ENCODE data around the gene TRABD2B.

TRABD2B gene

DNA sequence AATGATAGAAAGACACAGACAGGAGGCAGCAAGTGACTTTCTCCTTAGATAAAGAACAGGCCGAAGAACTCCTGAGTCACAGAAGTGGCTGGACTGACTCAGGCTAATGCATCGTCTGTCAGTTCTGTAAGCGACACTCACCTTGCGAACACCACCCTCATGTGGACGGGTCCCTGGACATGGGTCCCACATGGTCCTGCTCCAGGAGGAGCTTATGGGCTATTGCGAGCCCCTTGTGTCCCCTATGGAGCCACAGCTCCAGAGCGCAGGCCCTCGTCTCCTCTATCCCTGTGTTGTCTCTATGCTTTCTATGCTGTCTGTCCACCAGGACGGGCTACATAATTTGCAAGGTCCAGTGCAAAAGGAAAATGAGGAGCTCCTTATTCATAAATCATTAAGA lies 85.8 kb downstream of the TRABD2B start:
- Mint-ChIP-seq H3K4me3 (no peak overlapping the region), H3K4me1 (ENCODE audit: low read depth) (no peaks in the 10 kb centered on the region), H3K27me3 (no peaks in the 10 kb centered on the region), H3K9me3 (no peaks in the 10 kb centered on the region), H3K27ac (no peak overlapping the region), H3K36me3 (ENCODE audit: low read depth) (no peaks in the 10 kb centered on the region)

DNA sequence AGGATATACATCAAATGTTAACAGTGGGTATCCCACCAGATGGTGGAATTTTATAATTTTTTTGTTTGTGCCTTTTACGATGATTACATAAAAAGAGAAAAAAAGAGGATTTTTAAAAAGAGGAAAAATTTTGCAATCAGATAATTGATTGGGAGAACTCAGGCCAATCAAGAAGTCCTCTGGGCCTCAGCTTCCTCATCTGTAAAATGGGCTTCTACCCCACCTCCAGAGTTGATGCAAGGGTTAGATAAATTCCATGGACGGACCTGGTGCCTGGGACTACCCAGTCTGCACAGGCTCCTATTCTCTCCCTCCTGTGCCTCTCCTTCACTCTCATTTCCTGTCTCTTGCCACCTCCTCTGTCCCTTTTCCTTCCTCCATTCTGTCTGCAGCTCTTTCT lies 88.9 kb downstream of the TRABD2B start:
- no peaks in the 10 kb centered on the region for H3K27me3 Mint-ChIP-seq

DNA sequence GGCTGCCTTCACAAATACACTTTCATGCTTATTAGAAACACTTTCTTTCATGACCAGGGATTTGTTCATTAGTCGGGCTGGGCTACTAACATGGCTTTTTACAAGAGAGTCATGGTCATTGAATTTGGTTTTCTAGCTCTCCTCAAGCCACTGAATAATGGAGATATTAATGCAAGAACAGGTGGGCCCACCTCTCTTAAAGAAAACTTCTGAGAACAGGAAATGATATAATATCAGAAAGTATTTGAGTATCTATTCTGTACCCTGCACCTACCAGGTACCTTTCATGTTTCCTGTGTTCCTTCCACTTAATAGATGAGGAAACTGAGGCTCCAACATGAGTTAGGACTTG lies 90.0 kb downstream of the TRABD2B start:
- H3K27ac Mint-ChIP-seq: no peak overlapping the region
- no peaks in the 10 kb centered on the region for H3K27me3 Mint-ChIP-seq
- H3K9me3 Mint-ChIP-seq: no peaks in the 10 kb centered on the region
- no peaks in the 10 kb centered on the region for H3K4me1 Mint-ChIP-seq (ENCODE audit: low read depth)
- H3K4me3 Mint-ChIP-seq: no peak overlapping the region
- no peaks in the 10 kb centered on the region for H3K36me3 Mint-ChIP-seq (ENCODE audit: low read depth)

More for the DNA sequence above, 88.9 kb downstream of the TRABD2B start:
- Mint-ChIP-seq H3K9me3 (no peaks in the 10 kb centered on the region), H3K4me3 (no peak overlapping the region), H3K4me1 (ENCODE audit: low read depth) (no peaks in the 10 kb centered on the region), H3K27ac (no peak overlapping the region), H3K36me3 (ENCODE audit: low read depth) (no peaks in the 10 kb centered on the region)

DNA sequence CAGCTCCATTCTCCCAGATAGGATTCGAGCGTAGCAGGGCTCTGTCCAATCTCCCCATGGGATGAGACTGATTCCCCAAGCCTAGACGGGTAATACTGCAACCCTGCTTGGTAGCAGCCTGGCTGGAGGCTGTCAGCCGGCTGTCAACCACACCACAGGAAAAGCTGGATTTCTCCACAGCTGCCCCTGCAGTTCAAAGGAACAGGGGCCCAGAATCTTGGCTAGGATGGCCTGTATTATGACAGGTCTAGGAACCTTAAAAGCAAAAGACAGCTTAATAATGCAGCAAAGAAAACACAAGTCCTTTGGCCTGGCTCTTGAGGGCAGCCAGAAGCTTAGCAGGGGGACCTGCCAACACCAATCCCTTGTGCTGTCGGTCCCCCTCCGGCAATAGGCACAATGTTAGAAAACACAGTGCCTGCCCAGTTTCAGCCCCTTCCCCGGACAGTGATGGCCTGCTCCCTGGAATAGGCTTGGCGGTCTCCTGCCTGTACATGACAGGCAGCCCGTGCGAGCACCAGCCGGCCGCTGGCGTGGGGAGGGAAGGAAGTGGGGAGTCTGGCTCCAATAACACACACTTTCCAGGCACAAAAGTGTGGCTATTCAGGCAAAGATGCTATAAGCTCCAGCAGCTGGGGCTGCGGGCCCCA lies 90.5 kb downstream of the TRABD2B start:
- H3K4me3 Mint-ChIP-seq: no peak overlapping the region
- no peaks in the 10 kb centered on the region for H3K4me1 Mint-ChIP-seq (ENCODE audit: low read depth)
- H3K36me3 Mint-ChIP-seq (ENCODE audit: low read depth): no peaks in the 10 kb centered on the region
- H3K27ac Mint-ChIP-seq: no peak overlapping the region
- H3K27me3 Mint-ChIP-seq: no peaks in the 10 kb centered on the region
- H3K9me3 Mint-ChIP-seq: no peaks in the 10 kb centered on the region

DNA sequence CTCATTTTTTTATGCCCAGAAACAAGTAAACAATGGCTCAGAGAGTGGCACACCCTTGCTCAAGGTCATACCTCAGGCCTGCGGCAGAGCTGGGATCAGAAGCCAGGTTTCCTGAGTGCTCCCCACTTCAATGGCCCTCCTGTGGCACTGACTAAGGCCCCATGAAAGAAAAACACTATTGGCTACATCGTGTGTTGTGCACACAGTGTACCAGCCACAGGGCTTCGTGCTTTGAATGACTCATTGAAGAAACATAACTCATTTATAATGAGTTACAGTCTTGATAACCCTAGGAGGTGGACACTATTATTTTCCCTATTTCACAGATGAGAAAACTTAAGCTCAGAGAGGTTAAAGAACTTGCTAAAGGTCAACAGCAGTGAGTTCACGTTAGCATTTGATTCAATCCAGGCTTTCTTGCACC lies 91.2 kb downstream of the TRABD2B start:
- Mint-ChIP-seq H3K27ac (no peak overlapping the region), H3K36me3 (ENCODE audit: low read depth) (no peaks in the 10 kb centered on the region), H3K9me3 (no peaks in the 10 kb centered on the region), H3K4me3 (no peak overlapping the region), H3K4me1 (ENCODE audit: low read depth) (no peaks in the 10 kb centered on the region), H3K27me3 (no peaks in the 10 kb centered on the region)

DNA sequence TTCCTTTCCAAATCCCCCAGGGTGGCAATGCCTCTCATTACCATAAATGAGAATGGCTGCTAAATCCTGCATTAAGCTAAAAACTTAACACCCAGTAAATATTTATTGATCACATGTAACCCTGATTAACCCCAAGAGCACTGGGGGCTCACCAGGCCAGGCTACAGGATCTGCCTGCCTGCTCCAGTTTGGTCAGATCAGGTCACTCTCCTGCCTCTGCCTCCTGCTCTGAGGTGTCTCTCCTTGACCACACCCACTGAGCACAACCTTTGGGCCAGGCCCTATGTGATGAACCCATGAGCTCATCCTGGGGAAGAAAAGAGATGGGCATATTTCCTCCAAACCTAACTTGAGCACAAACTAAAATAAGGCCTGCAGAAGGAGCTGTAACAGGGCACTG lies 93.5 kb downstream of the TRABD2B start:
- Mint-ChIP-seq H3K4me1 (ENCODE audit: low read depth) (no peaks in the 10 kb centered on the region), H3K4me3 (no peak overlapping the region), H3K9me3 (no peaks in the 10 kb centered on the region), H3K27ac (no peak overlapping the region), H3K36me3 (ENCODE audit: low read depth) (no peaks in the 10 kb centered on the region), H3K27me3 (no peaks in the 10 kb centered on the region)

DNA sequence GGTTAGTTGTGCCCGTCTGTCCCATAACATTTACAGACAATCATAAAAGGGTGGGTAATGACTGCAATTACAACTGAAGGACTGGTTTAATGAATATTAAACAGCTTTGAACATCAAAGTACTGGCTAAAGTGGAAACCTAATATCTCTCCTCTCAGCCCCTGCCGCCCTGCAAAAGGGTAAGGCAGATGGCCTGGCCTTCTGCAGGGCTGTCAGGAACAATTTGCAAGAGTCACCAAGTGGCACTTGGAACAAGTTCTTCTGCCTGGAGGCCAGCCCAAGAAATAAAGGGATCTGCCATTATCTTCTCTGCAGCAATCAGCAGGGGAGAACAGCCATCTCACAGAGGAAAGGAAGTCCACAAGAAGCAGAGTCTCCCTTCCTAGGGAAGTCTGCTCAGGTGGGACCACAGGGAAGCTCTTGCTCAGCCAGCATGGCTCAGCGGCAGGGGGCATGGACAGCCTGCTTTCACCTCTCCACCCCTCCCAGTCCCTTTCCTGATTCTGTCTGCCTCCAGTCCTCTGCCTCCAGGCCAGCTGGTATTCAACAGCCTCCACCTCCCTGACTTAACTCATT lies 96.1 kb downstream of the TRABD2B start:
- Mint-ChIP-seq H3K36me3 (ENCODE audit: low read depth) (no peaks in the 10 kb centered on the region), H3K27ac (no peak overlapping the region), H3K4me3 (no peak overlapping the region), H3K27me3 (no peaks in the 10 kb centered on the region), H3K9me3 (no peaks in the 10 kb centered on the region), H3K4me1 (ENCODE audit: low read depth) (no peaks in the 10 kb centered on the region)

DNA sequence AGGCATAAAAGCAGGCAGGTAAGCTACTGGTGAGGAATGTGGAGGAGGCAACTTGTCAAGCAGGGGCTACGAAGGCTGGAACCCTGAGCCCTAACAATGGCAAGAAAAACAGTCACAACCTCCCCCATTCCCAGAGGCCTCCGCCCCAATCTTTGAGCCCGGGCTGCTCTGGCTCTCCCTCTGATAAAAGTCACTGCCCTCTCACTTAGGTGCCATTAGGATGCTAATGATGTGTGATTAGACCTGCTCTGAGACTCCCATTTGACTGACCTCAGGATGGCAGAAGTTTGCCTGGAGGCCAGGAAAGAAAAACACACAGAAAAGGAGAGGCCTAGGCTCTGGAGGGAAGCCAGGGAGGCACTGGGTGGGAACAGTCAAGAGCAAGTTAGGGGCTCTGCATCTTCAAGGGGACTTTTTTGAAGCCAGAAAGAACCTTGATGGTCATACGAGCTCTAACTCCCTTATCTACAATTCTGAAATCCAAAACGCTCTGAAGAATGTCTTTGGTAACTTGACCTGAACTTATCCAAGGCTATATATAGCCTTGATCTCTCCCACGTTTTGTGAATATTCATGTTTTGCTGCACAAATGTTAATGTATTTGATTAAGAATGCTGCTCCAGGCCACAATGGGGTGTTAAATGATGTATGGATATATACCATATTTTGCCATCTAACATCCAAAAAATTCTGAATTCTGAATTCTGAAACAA lies 98.9 kb downstream of the TRABD2B start:
- Mint-ChIP-seq H3K36me3 (ENCODE audit: low read depth) (no peaks in the 10 kb centered on the region), H3K9me3 (no peaks in the 10 kb centered on the region), H3K27ac (no peak overlapping the region), H3K4me1 (ENCODE audit: low read depth) (no peaks in the 10 kb centered on the region), H3K4me3 (no peak overlapping the region), H3K27me3 (peaks cover 7% of the 10 kb centered on the region)

DNA sequence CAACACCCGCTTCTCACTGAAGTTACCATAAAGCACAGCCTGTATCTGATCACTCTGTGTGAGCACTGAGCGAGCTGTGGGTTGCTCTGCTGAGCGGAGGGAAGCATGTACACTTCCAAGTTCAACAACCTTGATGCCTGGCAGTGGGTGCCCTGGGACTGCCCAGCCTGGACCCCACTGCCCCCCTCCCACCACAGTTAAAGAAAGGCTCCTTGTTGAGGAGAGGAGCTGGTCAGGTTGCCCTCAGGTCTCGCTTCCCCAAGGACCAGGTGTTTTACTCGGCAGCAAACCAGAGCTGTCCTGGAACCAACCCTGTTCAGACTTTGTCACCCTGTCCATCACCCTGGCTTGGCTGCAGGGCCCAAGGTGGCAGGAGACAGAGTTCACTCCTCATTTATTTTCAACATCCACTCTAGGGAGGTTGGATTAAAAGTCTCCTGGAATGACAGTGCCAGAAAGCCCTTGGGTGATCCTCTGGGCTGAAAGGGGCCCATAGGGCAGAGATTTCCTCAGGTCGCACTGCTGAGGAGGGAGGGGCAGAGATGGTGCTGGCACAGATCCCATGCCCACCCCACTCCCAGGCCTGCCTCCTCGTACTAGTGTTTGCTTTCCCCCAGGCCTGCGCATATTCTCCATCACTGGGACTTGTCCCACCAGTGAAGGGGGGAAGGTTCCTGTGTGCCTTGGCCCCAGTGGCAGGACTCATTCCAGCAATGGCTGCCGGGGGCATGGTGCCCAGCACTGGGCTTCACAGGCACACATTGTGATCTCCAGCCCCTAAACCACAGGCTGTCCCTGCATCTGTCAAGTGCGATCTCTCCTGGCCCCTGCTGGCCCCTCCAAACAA lies 101.7 kb downstream of the TRABD2B start:
- no peaks in the 10 kb centered on the region for H3K9me3 Mint-ChIP-seq
- H3K27me3 Mint-ChIP-seq: peaks cover 7% of the 10 kb centered on the region
- H3K36me3 Mint-ChIP-seq (ENCODE audit: low read depth): no peaks in the 10 kb centered on the region
- H3K4me1 Mint-ChIP-seq (ENCODE audit: low read depth): no peaks in the 10 kb centered on the region
- H3K27ac Mint-ChIP-seq: no peak overlapping the region
- H3K4me3 Mint-ChIP-seq: no peak overlapping the region

DNA sequence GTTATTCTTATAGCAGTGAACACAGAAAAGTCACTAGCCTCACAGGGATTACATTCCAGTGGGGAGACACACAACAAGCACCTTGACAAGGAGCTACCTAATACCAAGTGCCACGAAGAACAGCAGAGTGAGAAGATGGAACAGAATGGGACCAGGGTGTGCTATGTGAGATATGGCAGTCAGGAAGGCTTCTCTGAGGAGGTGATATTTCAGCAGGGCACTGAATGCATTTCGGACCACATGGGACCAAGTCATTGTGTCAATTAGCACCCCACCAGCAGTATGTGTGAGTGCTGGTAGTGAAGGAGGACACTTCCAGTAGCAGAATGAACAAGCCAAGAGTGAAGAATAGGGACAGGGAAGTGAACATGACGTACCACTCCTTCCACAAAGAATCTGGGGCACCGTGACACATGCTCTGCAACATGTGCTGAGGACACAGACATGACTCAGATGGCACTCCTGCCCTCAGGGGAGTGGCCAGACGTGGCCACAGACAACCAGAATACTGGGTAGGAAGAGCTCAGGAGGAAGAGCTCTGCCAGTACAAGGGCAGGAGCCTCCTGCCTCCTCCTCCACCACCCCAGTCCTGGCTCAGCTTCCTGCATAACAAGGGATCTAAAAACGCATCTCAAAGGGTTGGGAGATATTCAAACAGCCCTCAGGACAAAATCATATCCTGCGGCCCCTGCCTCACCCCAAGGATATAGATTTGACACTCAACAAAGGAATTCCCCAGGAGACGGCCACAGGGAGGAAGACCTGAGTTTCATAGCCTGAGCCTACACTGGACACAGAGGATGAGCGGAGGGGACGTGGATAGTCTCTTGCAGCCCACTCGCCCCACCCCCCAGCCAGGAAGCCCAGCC lies 102.5 kb downstream of the TRABD2B start:
- Mint-ChIP-seq H3K9me3 (no peaks in the 10 kb centered on the region), H3K4me3 (no peak overlapping the region), H3K27me3 (peaks cover 7% of the 10 kb centered on the region), H3K27ac (no peak overlapping the region), H3K4me1 (ENCODE audit: low read depth) (no peaks in the 10 kb centered on the region), H3K36me3 (ENCODE audit: low read depth) (no peaks in the 10 kb centered on the region)

DNA sequence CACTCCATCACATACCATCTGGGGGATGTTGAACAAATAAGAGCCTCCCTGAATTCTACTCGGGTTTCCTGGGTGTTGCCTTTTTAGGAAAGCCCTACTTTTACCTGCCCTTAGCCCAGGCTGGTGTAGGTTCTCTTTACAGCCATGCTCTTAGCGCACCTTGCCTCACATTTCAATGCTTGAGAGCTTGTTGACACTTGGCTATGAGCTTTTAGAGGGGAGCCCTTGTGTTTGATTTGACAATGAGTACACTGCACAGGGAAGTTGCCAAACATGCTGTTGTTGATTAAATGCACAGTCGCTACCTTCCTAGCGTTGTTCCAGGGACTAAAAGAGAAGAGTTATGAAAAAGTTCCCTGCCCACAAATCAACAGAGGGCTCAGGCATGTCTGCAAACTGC lies 103.8 kb downstream of the TRABD2B start:
- Mint-ChIP-seq H3K27ac (no peak overlapping the region), H3K36me3 (ENCODE audit: low read depth) (no peaks in the 10 kb centered on the region), H3K27me3 (peaks cover 9% of the 10 kb centered on the region)

DNA sequence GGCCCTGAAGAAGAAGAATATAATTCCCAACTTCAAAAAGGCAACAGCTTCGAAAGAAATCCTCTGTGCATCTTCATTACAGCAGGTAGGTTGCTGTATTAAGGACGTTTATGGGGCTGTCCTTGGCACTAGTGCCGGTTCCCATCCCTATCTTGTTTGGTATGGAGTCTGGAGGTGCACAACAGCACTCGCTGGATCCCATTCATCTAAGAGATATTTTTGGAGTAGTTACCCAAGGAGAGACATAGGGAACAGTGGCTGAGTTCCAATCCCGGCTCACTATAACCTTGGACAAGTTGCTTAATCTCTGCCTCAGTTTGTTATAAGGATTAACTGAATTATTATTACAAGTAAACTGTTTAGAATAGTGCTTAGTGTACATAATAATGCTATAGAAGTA lies 106.4 kb downstream of the TRABD2B start:
- Mint-ChIP-seq H3K36me3 (ENCODE audit: low read depth) (no peaks in the 10 kb centered on the region), H3K27me3 (peaks cover 15% of the 10 kb centered on the region), H3K4me3 (no peak overlapping the region), H3K4me1 (ENCODE audit: low read depth) (no peaks in the 10 kb centered on the region), H3K27ac (no peak overlapping the region), H3K9me3 (no peaks in the 10 kb centered on the region)

More for the DNA sequence above, 103.8 kb downstream of the TRABD2B start:
- Mint-ChIP-seq H3K4me1 (ENCODE audit: low read depth) (no peaks in the 10 kb centered on the region), H3K9me3 (no peaks in the 10 kb centered on the region), H3K4me3 (no peak overlapping the region)

DNA sequence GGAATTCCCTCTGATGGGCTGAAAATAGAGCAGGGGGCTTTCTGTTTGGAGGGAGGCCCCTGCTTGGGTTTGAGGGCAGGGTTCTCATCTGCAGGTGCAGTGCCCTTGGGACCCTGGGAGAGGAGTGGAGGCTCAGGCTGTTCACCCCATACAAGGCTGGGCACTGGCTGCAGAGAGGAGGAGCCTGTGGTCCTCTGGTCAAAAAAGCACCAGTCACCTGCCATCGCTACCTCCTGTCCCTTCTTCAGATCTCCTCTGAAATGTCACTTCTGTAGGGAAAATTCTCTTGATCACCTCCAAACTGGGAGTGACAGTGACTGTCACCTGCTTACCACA lies 108.9 kb downstream of the TRABD2B start:
- Mint-ChIP-seq H3K27me3 (peaks cover 8% of the 10 kb centered on the region), H3K4me1 (ENCODE audit: low read depth) (no peaks in the 10 kb centered on the region), H3K27ac (no peak overlapping the region), H3K4me3 (no peak overlapping the region), H3K9me3 (no peaks in the 10 kb centered on the region), H3K36me3 (ENCODE audit: low read depth) (no peaks in the 10 kb centered on the region)

DNA sequence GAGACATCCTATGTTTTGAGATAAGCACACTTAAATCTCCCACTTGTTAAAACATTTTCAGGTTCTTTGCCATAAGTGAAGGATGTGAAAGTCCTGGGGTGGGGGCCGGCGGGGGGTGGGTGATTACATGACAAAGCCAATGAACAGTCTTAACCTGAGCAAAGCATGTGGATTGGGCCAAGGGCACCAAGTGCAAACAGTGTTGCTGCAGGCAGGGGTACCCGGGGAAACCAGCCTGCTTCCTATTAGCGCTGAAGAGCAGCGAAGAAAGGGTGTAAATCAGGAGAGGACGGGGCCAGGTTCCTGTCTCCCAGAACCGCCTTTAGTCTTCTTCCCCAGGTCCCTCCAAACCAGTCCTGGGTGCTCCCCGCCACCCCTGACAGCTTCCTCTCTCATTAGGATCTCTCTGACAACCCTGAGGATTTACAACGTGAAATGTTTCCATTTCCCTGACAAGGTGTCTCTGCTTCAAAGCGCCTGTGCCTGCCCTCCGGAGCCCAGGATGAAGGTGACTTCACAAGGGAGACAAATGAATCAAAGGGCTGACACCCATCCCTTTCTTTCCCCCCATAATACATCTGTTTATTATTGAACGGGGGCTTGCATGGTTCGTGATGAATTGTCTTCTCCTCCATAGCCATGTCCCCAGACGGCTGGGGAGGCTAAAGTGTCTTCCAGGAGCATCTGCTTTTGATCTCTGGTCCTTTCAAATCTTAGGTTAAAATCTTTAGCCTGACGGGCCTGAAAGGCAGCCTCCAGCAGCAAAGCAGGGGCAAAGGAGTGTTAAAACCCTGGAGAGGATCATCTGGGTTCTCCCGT lies 109.5 kb downstream of the TRABD2B start:
- no peak overlapping the region for H3K4me3 Mint-ChIP-seq
- H3K27me3 Mint-ChIP-seq: peaks cover 8% of the 10 kb centered on the region
- H3K36me3 Mint-ChIP-seq (ENCODE audit: low read depth): no peaks in the 10 kb centered on the region
- H3K9me3 Mint-ChIP-seq: no peaks in the 10 kb centered on the region
- H3K4me1 Mint-ChIP-seq (ENCODE audit: low read depth): no peaks in the 10 kb centered on the region
- no peak overlapping the region for H3K27ac Mint-ChIP-seq
